ENCODE measurements around the gene ENAM.
"Not testable (repeated sequence)": the region's sequence is repeated elsewhere in the genome, so short reads cannot be mapped to it uniquely, and the experiment has no call there.

Gene ENAM

GRCh38 chr4:70678383-70678999, 49.9 kb downstream of the ENAM start:
- H3K4me3 ChIP-seq (ENCODE audit: low read depth, low read length) = no peak overlapping the region
- DNase-seq (ENCODE audit: low read depth) = peak; percentile 81
- TF ChIP-seq CTCF (IDR thresholded peaks at IDR 0.05; ENCODE audit: low read depth, low read length, missing control alignments) = no peak

GRCh38 chr4:70680934-70681333, 52.4 kb downstream of the ENAM start:
- TF ChIP-seq CTCF (IDR thresholded peaks at IDR 0.05; ENCODE audit: low read depth, low read length, missing control alignments) = no peak
- no peak for DNase-seq (ENCODE audit: low read depth)
- H3K4me3 ChIP-seq (ENCODE audit: low read depth, low read length) = no peak overlapping the region

GRCh38 chr4:70681704-70682103, 53.2 kb downstream of the ENAM start:
- DNase-seq (ENCODE audit: low read depth) = no peak
- H3K4me3 ChIP-seq (ENCODE audit: low read depth, low read length) = no peak overlapping the region
- TF ChIP-seq CTCF (IDR thresholded peaks at IDR 0.05; ENCODE audit: low read depth, low read length, missing control alignments) = no peak

GRCh38 chr4:70682142-70682541, 53.6 kb downstream of the ENAM start:
- DNase-seq (ENCODE audit: low read depth); H3K4me3 ChIP-seq (ENCODE audit: low read depth, low read length): not testable (repeated sequence)

- no peak for TF ChIP-seq CTCF (IDR thresholded peaks at IDR 0.05; ENCODE audit: low read depth, low read length, missing control alignments)
- no peak for DNase-seq (ENCODE audit: low read depth)
- H3K4me3 ChIP-seq (ENCODE audit: low read depth, low read length) = peak overlapping the region; percentile 80
These were observed 58.8 kb downstream of the ENAM start for GRCh38 chr4:70687392-70687791.

- DNase-seq (ENCODE audit: low read depth) = peak; percentile 90
- TF ChIP-seq CTCF (IDR thresholded peaks at IDR 0.05; ENCODE audit: low read depth, low read length, missing control alignments) = peak; percentile 94
These were observed 59.6 kb downstream of the ENAM start, which contains the start of gene UTP3 for GRCh38 chr4:70687821-70688794. TSS of gene UTP3 (plus strand) at chr4:70688532. CDS start at chr4:70688678, 146 bp downstream.

GRCh38 chr4:70688795-70689231, 60.3 kb downstream of the ENAM start:
- H3K4me3 ChIP-seq (ENCODE audit: low read depth, low read length) = peak overlapping the region; percentile 80
- no peak for TF ChIP-seq CTCF (IDR thresholded peaks at IDR 0.05; ENCODE audit: low read depth, low read length, missing control alignments)
- no peak for DNase-seq (ENCODE audit: low read depth)

More at GRCh38 chr4:70687821-70688794, 59.6 kb downstream of the ENAM start, which contains the start of gene UTP3:
- H3K4me3 ChIP-seq (ENCODE audit: low read depth, low read length) = peak within 1 kb of the TSS; percentile 80
